Superior temporal gyrus (tissue), 1 donor: ENCODE measurements around the gene NCOR2.

Experiments used
- DNase-seq: peaks from one replicate; pipeline ENCODE4 v3.0.0-alpha.2; 2016; ENCODE audit errors: extremely low spot score

NCOR2 gene

GRCh38 chr12:124527861-124528561, 39.4 kb downstream of the NCOR2 start:
- no peak for DNase-seq

DNA sequence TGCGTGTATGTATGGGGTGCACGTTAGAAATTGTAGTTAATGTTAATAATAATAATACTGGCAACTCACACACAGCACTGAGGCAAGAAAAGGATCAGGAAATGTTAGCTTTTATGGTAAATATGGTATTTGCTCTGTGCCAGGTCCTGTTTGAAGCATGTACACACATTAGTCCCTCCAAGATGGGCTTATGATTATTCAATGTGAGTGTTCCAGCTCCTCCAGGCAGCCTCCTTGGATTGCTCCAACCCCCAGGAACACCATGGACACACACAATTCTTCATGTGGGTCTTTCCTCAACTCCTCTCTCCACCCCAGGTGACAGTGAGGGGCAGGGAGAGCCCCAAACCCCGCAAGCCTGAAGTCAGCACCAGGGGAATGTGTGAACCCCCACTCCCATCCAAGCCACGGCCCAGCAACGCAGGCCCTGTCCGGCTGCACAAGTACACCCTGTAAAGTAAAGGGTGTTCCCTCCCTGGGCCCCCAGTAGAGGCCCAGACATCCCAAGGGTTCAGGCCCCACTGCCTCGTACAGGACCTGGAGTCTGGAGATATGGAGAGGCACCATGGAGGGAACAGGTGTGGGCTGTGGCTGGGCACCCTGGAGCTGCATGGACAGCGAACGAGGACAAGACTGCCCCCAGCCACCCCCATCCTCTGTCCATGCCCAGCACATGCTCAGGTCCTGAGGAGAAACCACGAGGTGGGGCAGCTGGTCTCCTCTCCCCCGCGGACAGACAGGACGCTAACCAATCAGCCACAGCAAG, 41.3 kb downstream of the NCOR2 start:
- DNase-seq = no peak

DNA sequence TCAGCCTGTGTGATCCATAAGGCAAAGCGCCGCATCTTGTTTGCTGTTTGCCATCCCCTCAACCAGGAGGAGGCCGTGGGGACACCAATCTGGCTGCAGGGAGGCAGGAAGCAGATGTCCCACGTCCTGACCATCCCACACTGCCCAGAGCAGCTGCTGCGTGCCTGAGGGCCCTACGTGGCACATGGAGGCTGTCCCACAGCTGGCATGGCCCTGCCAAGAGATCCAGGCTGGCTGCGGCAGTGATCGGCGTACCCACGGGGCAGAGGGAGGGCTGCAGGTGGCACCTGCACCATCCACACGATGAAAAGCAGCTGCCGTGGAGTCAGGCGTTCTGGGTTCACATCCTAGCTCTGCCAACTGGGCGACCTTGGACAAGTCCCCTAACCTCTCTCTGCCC, 42.0 kb downstream of the NCOR2 start:
- DNase-seq = no peak

GRCh38 chr12:124524231-124524925, 43.0 kb downstream of the NCOR2 start:
- DNase-seq = no peak

GRCh38 chr12:124523071-124523470, 44.3 kb downstream of the NCOR2 start:
- no peak for DNase-seq

DNA sequence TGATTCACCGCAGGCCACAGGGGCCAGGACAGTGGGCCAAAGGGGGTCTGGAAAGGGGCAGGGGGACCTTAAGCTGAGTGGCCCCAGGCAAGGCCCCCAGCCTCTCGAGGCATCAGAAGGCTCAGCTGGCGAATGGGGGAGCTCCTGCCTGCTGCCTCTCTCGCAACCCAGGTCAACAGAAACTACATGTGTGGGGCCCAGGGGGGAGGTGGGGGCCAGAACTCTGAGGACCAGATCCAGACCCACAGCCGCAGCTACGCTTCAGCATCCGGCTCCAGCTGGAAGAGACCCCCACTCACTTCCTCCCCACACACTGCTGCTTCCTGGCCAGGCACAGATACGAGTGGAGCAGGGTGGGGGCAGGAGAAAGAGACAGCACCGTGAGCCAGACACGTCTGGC, 46.5 kb downstream of the NCOR2 start:
- no peak for DNase-seq

GRCh38 chr12:124520265-124520701, 47.1 kb downstream of the NCOR2 start:
- DNase-seq = no peak

DNA sequence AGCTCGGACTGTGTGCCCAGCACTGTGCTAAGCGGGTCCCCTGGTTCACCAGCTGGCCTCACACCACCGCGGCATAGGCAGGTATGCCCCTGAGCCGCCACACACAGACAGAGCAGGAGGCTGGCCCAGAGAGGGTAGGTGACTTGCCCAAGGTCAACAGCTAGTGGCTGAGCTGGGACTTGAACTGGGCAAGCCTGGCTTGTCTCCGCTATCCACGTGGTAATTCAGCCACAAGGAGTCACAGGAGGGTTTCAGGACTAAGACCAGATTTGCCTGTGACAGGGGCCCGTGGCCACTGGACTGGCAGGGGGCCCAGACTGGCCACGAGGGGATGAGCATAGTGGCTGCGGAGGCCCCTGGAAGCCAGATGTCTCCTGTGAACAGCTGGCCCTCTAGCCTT, 47.7 kb downstream of the NCOR2 start:
- no peak for DNase-seq

DNA sequence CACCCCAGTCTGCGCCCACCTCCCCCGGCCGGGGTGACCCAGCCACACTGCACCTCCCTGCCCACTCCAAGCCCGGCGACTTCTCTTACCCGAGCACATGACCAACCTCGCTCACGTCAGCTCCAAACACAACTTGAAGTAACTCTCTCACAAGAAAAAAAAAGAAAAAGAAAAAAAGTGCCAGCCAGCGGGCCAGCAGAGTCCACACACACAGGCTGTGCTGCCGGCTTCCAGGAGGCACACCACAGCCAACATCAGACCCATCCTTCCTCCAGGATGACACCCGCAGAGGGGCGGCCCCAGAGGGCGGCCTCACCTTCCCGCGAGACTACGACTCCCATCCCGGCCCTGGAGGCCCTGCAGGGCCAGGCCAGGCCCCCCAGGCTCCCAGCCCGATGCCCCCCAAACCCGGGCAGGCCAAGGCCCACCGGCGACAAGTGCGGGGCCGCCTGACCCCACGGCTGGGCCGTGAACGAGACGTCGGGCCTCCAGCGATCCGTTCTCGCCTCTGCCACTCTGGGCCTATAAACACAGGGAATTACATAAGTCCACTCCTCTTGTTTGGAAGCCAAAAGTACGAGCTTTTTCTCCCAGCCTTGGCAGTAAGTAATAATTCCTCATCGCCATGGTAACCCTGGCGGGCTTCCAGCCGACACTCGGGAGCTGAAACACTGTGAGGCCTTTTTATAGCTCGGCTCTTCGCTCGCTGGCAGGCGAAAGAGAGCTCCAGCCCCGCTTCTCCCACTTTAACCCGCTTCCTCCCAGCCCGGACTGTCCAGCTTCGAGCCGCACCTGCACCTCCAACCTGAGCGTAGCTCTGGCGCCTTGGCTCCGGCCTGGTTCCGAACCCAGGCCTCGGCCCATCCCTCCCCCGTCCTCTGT, 49.1 kb downstream of the NCOR2 start:
- peak; percentile 100 for DNase-seq
